Activated CD4-positive, alpha-beta memory T cell treated with anti-CD3 and anti-CD28 coated beads for 36 hours (primary cell): ENCODE measurements around the gene SWT1. TPM values are rescaled to one million over a fixed set of nuclear protein-coding genes. Genes with fewer than 3 reads are reported as not detected.

Experiments used
- CTCF ChIA-PET: fragments of 350-600 bp; sonication (Branson Sonifier 250); formaldehyde crosslinking; loops from one replicate; lab custom pipeline; 2021; ENCODE audit warnings: antibody characterized with exemption, inconsistent platforms; lab: Charles Lee
- POLR2A ChIA-PET: fragments of 350-600 bp; sonication (Branson Sonifier 250); formaldehyde crosslinking; loops from one replicate; lab custom pipeline; 2021; ENCODE audit warnings: antibody characterized with exemption; lab: Charles Lee
- DNase-seq: peaks from one replicate; pipeline ENCODE4 v3.0.0-alpha.2; 2020
- H3K27ac Mint-ChIP-seq: one replicate; pipeline ENCODE4 v1.8.0; 2021; ENCODE audit warnings: mixed read lengths
- H3K27me3 Mint-ChIP-seq: one replicate; pipeline ENCODE4 v1.8.0; 2021; ENCODE audit warnings: mixed read lengths
- H3K36me3 Mint-ChIP-seq: one replicate; pipeline ENCODE4 v1.8.0; 2021; ENCODE audit warnings: mixed read lengths
- H3K4me1 Mint-ChIP-seq: one replicate; pipeline ENCODE4 v1.8.0; 2021; ENCODE audit warnings: low read depth, mixed read lengths
- H3K4me3 Mint-ChIP-seq: one replicate; pipeline ENCODE4 v1.8.0; 2021; ENCODE audit warnings: mild to moderate bottlenecking, mixed read lengths
- H3K9me3 Mint-ChIP-seq: one replicate; pipeline ENCODE4 v1.8.0; 2021; ENCODE audit warnings: mixed read lengths
- intact Hi-C: fragments of 100-400 bp; cut with micrococcal nuclease; formaldehyde crosslinking; loops from one replicate; pipeline ENCODE4 v1.15.1; 2023
- total RNA-seq, 2 experiments: library from RNA; stranded (reverse); gene quantifications; one replicate each; pipeline ENCODE4 v1.2.3, GENCODE V29; 2021

SWT1 gene
- total RNA-seq, result 1 to 10 TPM; 2.3 to 3.0 TPM

- H3K27me3 Mint-ChIP-seq, result no peaks in the 10 kb centered on the region
- H3K9me3 Mint-ChIP-seq, result no peaks in the 10 kb centered on the region
- no peaks in the 10 kb centered on the region for H3K36me3 Mint-ChIP-seq
- intact Hi-C loops, result loop anchor here (1.0 to 10.0 kb wide), 14 partner anchors 13 to 1686 kb away; partner anchors contain the start of genes ARPC5, IVNS1ABP, ODR4 and RNF2
- DNase-seq, result peak; percentile 99
- CTCF ChIA-PET, result interaction anchor here (0.6 to 3.8 kb wide), 3 partner anchors 12 to 352 kb away, joined by 4 to 36 read pairs (median 5); partner anchors contain the start of gene RNF2
- peaks cover 53% of the 10 kb centered on the region for H3K4me1 Mint-ChIP-seq
- POLR2A ChIA-PET, result interaction anchor here (0.6 to 1.5 kb wide), 5 partner anchors 10 to 403 kb away, joined by 3 to 9 read pairs (median 3); partner anchors contain the start of genes IVNS1ABP and RNF2
- H3K4me3 Mint-ChIP-seq, result peak within 1 kb of the TSS; percentile 86
- H3K27ac Mint-ChIP-seq, result peak within 1 kb of the TSS; percentile 90
Observed at GRCh38 chr1:185156854-185157598, at the start of gene SWT1, which contains the start of gene TRMT1L. TSS of gene SWT1 (plus strand) at chr1:185157167. CDS start at chr1:185160842, 3,675 bp downstream. TSS of gene TRMT1L (minus strand) at chr1:185156953. CDS start at chr1:185156712, 241 bp downstream.

GRCh38 chr1:185108321-185108720 lies 48.6 kb upstream of the SWT1 start:
- intact Hi-C loops, result no loop called here
- no peak for DNase-seq
- ChIA-PET POLR2A (no interaction called here), CTCF (no interaction called here)
- no peaks in the 10 kb centered on the region for H3K27me3 Mint-ChIP-seq
- no peak overlapping the region for H3K4me3 Mint-ChIP-seq
- H3K27ac Mint-ChIP-seq, result no peak overlapping the region
- peaks cover 20% of the 10 kb centered on the region for H3K36me3 Mint-ChIP-seq
- H3K4me1 Mint-ChIP-seq, result no peaks in the 10 kb centered on the region
- H3K9me3 Mint-ChIP-seq, result peaks cover 42% of the 10 kb centered on the region

- Mint-ChIP-seq H3K4me3 (no peak overlapping the region), H3K27me3 (no peaks in the 10 kb centered on the region), H3K27ac (no peak overlapping the region), H3K9me3 (peaks cover 42% of the 10 kb centered on the region), H3K4me1 (no peaks in the 10 kb centered on the region), H3K36me3 (peaks cover 11% of the 10 kb centered on the region)
- no peak for DNase-seq
- ChIA-PET POLR2A (no interaction called here), CTCF (no interaction called here)
- intact Hi-C loops, result no loop called here
Observed at GRCh38 chr1:185110145-185110544, 46.8 kb upstream of the SWT1 start.

- H3K9me3 Mint-ChIP-seq, result peaks cover 30% of the 10 kb centered on the region
- CTCF ChIA-PET, result no interaction called here
- H3K4me3 Mint-ChIP-seq, result no peak overlapping the region
- DNase-seq, result no peak
- intact Hi-C loops, result no loop called here
- H3K27me3 Mint-ChIP-seq, result no peaks in the 10 kb centered on the region
- POLR2A ChIA-PET, result no interaction called here
- H3K36me3 Mint-ChIP-seq, result peaks cover 8% of the 10 kb centered on the region
- no peak overlapping the region for H3K27ac Mint-ChIP-seq
- H3K4me1 Mint-ChIP-seq, result no peaks in the 10 kb centered on the region
Observed at GRCh38 chr1:185111873-185112272, 45.1 kb upstream of the SWT1 start.

GRCh38 chr1:185112356-185112755 lies 44.6 kb upstream of the SWT1 start:
- CTCF ChIA-PET, result no interaction called here
- Mint-ChIP-seq H3K27me3 (no peaks in the 10 kb centered on the region), H3K4me3 (no peak overlapping the region), H3K27ac (no peak overlapping the region), H3K36me3 (peaks cover 8% of the 10 kb centered on the region), H3K9me3 (peaks cover 27% of the 10 kb centered on the region), H3K4me1 (no peaks in the 10 kb centered on the region)
- intact Hi-C loops, result no loop called here
- POLR2A ChIA-PET, result no interaction called here
- no peak for DNase-seq

GRCh38 chr1:185129708-185130107 lies 27.3 kb upstream of the SWT1 start:
- ChIA-PET POLR2A (no interaction called here), CTCF (no interaction called here)
- Mint-ChIP-seq H3K9me3 (peaks cover 5% of the 10 kb centered on the region), H3K4me3 (no peak overlapping the region), H3K4me1 (no peaks in the 10 kb centered on the region), H3K36me3 (peaks cover 33% of the 10 kb centered on the region), H3K27me3 (no peaks in the 10 kb centered on the region), H3K27ac (no peak overlapping the region)
- intact Hi-C loops, result no loop called here
- DNase-seq, result no peak

GRCh38 chr1:185132534-185132933 lies 24.4 kb upstream of the SWT1 start:
- DNase-seq, result no peak
- ChIA-PET POLR2A (no interaction called here), CTCF (interaction anchor here (0.6 kb wide), 1 partner anchor 331 kb away, joined by 4 read pairs; no protein-coding TSS in a partner anchor)
- Mint-ChIP-seq H3K27ac (no peak overlapping the region), H3K4me1 (no peaks in the 10 kb centered on the region), H3K27me3 (no peaks in the 10 kb centered on the region), H3K36me3 (peaks cover 44% of the 10 kb centered on the region), H3K4me3 (no peak overlapping the region), H3K9me3 (peaks cover 5% of the 10 kb centered on the region)
- intact Hi-C loops, result no loop called here

GRCh38 chr1:185137896-185138545 lies 18.9 kb upstream of the SWT1 start:
- CTCF ChIA-PET, result interaction anchor here (1.1 kb wide), 1 partner anchor 32 kb away, joined by 4 read pairs; no protein-coding TSS in a partner anchor
- no peaks in the 10 kb centered on the region for H3K27me3 Mint-ChIP-seq
- no peak overlapping the region for H3K27ac Mint-ChIP-seq
- POLR2A ChIA-PET, result no interaction called here
- no peak overlapping the region for H3K4me3 Mint-ChIP-seq
- peaks cover 34% of the 10 kb centered on the region for H3K36me3 Mint-ChIP-seq
- H3K4me1 Mint-ChIP-seq, result no peaks in the 10 kb centered on the region
- H3K9me3 Mint-ChIP-seq, result no peaks in the 10 kb centered on the region
- DNase-seq, result no peak
- intact Hi-C loops, result no loop called here

GRCh38 chr1:185139246-185139645 lies 17.7 kb upstream of the SWT1 start:
- CTCF ChIA-PET, result interaction anchor here (1.1 kb wide), 1 partner anchor 31 kb away, joined by 4 read pairs; no protein-coding TSS in a partner anchor
- no peaks in the 10 kb centered on the region for H3K9me3 Mint-ChIP-seq
- no peak for DNase-seq
- peaks cover 28% of the 10 kb centered on the region for H3K36me3 Mint-ChIP-seq
- H3K27me3 Mint-ChIP-seq, result no peaks in the 10 kb centered on the region
- no peak overlapping the region for H3K4me3 Mint-ChIP-seq
- intact Hi-C loops, result no loop called here
- no peaks in the 10 kb centered on the region for H3K4me1 Mint-ChIP-seq
- H3K27ac Mint-ChIP-seq, result no peak overlapping the region
- POLR2A ChIA-PET, result no interaction called here

- Mint-ChIP-seq H3K36me3 (peaks cover 32% of the 10 kb centered on the region), H3K9me3 (no peaks in the 10 kb centered on the region), H3K4me3 (no peak overlapping the region), H3K27me3 (no peaks in the 10 kb centered on the region), H3K4me1 (no peaks in the 10 kb centered on the region), H3K27ac (no peak overlapping the region)
- intact Hi-C loops, result no loop called here
- no peak for DNase-seq
- CTCF ChIA-PET, result no interaction called here
- POLR2A ChIA-PET, result no interaction called here
Observed at GRCh38 chr1:185144233-185144632, 12.7 kb upstream of the SWT1 start.

- H3K4me3 Mint-ChIP-seq, result no peak overlapping the region
- H3K36me3 Mint-ChIP-seq, result peaks cover 24% of the 10 kb centered on the region
- no peak for DNase-seq
- H3K27me3 Mint-ChIP-seq, result no peaks in the 10 kb centered on the region
- intact Hi-C loops, result loop anchor here (10.0 kb wide), 1 partner anchor 1516 kb away; the partner anchor contains the start of gene ARPC5
- H3K4me1 Mint-ChIP-seq, result peaks cover 31% of the 10 kb centered on the region
- CTCF ChIA-PET, result no interaction called here
- H3K9me3 Mint-ChIP-seq, result no peaks in the 10 kb centered on the region
- POLR2A ChIA-PET, result no interaction called here
- no peak overlapping the region for H3K27ac Mint-ChIP-seq
Observed at GRCh38 chr1:185151215-185151614, 5.8 kb upstream of the SWT1 start.

- Mint-ChIP-seq H3K27ac (no peak overlapping the region), H3K36me3 (peaks cover 21% of the 10 kb centered on the region), H3K4me1 (peaks cover 31% of the 10 kb centered on the region), H3K4me3 (no peak overlapping the region), H3K9me3 (no peaks in the 10 kb centered on the region), H3K27me3 (no peaks in the 10 kb centered on the region)
- POLR2A ChIA-PET, result no interaction called here
- DNase-seq, result no peak
- CTCF ChIA-PET, result interaction anchor here (0.6 to 1.0 kb wide), 2 partner anchors 444 to 529 kb away, joined by 3 read pairs; no protein-coding TSS in a partner anchor
- intact Hi-C loops, result loop anchor here (10.0 kb wide), 1 partner anchor 1517 kb away; the partner anchor contains the start of gene ARPC5
Observed at GRCh38 chr1:185152187-185152767, 4.7 kb upstream of the SWT1 start.
